Measurements from ENCODE around the gene NDOR1.

Gene NDOR1

GRCh38 chr9:137221095-137221505 is 15.6 kb downstream of the NDOR1 start:
- Histone ChIP-seq H3K36me3 (ENCODE audit: low read length) (no peaks in the 10 kb centered on the region), H3K79me2 (ENCODE audit: insufficient read depth, low read length) (no peaks in the 10 kb centered on the region), H3K27me3 (ENCODE audit: low read length) (no peaks in the 10 kb centered on the region), H3K27ac (ENCODE audit: low read depth, low read length) (no peak overlapping the region), H3K9ac (ENCODE audit: low read length) (no peak overlapping the region), H3K9me2 (replicated peaks; ENCODE audit: insufficient read depth, low read length) (no peaks in the 10 kb centered on the region), H4K20me1 (ENCODE audit: low read depth, low read length) (no peaks in the 10 kb centered on the region), H3K4me3 (ENCODE audit: insufficient read depth, low read length, poor library complexity, severe bottlenecking) (no peak overlapping the region), H3K9me3 (ENCODE audit: insufficient read depth, low read length) (no peaks in the 10 kb centered on the region), H3K4me2 (ENCODE audit: low read depth, low read length, poor library complexity, severe bottlenecking) (no peak overlapping the region), H2AFZ (ENCODE audit: low read depth, low read length, severe bottlenecking) (no peak overlapping the region), H3F3A (ENCODE audit: insufficient read depth) (no peaks in the 10 kb centered on the region)
- TF ChIP-seq EZH2phosphoT487 (conservative IDR thresholded peaks at IDR 0.05; ENCODE audit: low read length), result no peak
- TF ChIP-seq, protein P1, sequence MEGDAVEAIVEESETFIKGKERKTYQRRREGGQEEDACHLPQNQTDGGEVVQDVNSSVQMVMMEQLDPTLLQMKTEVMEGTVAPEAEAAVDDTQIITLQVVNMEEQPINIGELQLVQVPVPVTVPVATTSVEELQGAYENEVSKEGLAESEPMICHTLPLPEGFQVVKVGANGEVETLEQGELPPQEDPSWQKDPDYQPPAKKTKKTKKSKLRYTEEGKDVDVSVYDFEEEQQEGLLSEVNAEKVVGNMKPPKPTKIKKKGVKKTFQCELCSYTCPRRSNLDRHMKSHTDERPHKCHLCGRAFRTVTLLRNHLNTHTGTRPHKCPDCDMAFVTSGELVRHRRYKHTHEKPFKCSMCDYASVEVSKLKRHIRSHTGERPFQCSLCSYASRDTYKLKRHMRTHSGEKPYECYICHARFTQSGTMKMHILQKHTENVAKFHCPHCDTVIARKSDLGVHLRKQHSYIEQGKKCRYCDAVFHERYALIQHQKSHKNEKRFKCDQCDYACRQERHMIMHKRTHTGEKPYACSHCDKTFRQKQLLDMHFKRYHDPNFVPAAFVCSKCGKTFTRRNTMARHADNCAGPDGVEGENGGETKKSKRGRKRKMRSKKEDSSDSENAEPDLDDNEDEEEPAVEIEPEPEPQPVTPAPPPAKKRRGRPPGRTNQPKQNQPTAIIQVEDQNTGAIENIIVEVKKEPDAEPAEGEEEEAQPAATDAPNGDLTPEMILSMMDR (IDR thresholded peaks at IDR 0.05; ENCODE audit: insufficient read depth, low read length, poor library complexity, severe bottlenecking), result no peak

DNA sequence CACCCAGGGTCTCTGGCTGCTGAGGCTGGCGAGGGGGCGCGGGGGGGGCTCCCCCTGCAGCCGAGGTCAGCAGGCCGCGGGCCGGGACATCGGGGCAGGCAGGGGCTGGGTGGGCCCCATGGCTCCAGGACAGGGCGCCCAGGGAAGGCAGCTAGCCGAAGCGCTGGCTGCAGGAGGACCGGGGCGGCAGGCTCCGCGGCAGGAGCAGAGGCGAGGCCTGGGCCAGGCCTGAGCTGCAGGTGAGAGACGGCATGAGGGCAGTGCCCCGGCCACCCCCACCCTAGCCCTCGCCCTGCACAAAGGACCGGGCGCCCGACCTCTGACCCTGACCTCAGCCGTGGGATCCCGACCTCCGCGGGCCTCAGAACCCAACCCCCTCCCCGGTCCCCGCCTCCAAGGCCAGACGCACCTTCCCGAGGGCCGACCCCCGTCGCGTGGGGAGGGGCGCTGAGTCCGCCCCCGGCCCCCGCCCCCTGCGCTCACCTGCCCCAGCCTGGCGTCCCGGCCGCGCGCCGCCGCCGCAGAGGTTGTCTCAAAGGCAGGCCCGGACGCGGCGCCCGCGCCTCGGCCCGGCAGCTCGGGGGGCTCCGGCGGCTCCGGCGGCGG is 16.1 kb downstream of the NDOR1 start:
- peak overlapping the region; percentile 26 for H3K4me3 ChIP-seq (ENCODE audit: insufficient read depth, low read length, poor library complexity, severe bottlenecking)
- no peak overlapping the region for H3K9ac ChIP-seq (ENCODE audit: low read length)
- TF ChIP-seq, protein P1 (IDR thresholded peaks at IDR 0.05; ENCODE audit: insufficient read depth, low read length, poor library complexity, severe bottlenecking), result no peak
- H3F3A ChIP-seq (ENCODE audit: insufficient read depth), result no peaks in the 10 kb centered on the region
- H3K36me3 ChIP-seq (ENCODE audit: low read length), result no peaks in the 10 kb centered on the region
- H4K20me1 ChIP-seq (ENCODE audit: low read depth, low read length), result no peaks in the 10 kb centered on the region
- no peaks in the 10 kb centered on the region for H3K9me3 ChIP-seq (ENCODE audit: insufficient read depth, low read length)
- no peaks in the 10 kb centered on the region for H3K9me2 ChIP-seq (replicated peaks; ENCODE audit: insufficient read depth, low read length)
- H2AFZ ChIP-seq (ENCODE audit: low read depth, low read length, severe bottlenecking), result no peak overlapping the region
- H3K27me3 ChIP-seq (ENCODE audit: low read length), result no peaks in the 10 kb centered on the region
- H3K79me2 ChIP-seq (ENCODE audit: insufficient read depth, low read length), result no peaks in the 10 kb centered on the region
- H3K27ac ChIP-seq (ENCODE audit: low read depth, low read length), result no peak overlapping the region
- H3K4me2 ChIP-seq (ENCODE audit: low read depth, low read length, poor library complexity, severe bottlenecking), result peak overlapping the region; percentile 43

DNA sequence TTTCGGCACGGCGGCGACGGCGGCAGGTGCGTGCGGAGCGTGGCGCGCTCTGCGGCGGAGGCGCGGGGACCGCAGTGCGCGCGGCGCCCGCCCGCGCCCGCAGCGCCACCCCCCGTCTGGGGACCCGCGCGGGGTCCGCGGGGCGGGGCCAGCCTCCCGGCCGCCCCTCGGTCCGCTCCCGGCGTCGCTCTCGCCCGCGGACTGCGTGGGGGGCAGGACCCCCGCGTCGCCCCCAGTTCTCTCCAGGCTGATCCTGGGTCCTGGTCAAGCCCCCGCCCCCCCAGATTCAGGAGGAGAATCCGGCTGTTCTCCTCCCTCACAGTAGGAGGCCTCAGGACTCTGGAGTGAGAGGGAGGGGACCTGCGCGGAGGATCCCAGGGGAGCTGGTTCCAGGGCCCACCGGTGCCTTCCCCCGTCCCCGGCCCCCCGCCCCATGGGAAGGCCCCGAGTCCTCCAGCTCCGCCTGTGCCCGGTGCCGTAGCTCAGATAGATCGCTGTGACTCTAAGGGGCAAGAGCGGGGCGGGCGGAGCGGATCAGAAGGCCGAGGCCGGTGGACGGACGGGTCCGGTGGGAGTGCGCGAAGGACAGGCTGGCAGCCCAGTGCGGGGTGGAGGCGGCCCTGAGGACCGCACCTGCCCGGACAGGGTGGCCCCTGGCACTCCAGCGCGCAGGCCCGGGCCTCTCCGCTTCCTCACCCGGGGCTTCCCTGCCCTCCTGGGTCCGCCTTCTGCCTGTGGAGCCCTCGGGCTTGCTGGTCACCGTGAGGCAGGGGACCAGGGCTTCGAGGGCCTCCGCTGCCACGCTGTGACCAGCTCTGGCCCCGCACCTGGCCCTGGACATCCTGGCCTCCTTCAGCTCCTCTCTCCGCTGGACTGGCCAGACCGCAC is 16.9 kb downstream of the NDOR1 start, which contains the start of gene RNF208:
Gene RNF208 (minus strand): TSS at position 51 of the 888 bp plus-strand sequence. CDS start 1,028 bp downstream, outside the sequence.
- Histone ChIP-seq H2AFZ (ENCODE audit: low read depth, low read length, severe bottlenecking) (no peak within 1 kb of the TSS), H3K27me3 (ENCODE audit: low read length) (no peaks in the 10 kb centered on the region), H3K4me3 (ENCODE audit: insufficient read depth, low read length, poor library complexity, severe bottlenecking) (peak within 1 kb of the TSS; percentile 87), H3K4me2 (ENCODE audit: low read depth, low read length, poor library complexity, severe bottlenecking) (peak within 1 kb of the TSS; percentile 71), H4K20me1 (ENCODE audit: low read depth, low read length) (no peaks in the 10 kb centered on the region), H3F3A (ENCODE audit: insufficient read depth) (no peaks in the 10 kb centered on the region), H3K79me2 (ENCODE audit: insufficient read depth, low read length) (no peaks in the 10 kb centered on the region), H3K27ac (ENCODE audit: low read depth, low read length) (0 out of 2 replicates have a peak within 1 kb of the TSS, but pooled peaks have one; percentile 4), H3K9me2 (replicated peaks; ENCODE audit: insufficient read depth, low read length) (no peaks in the 10 kb centered on the region), H3K36me3 (ENCODE audit: low read length) (no peaks in the 10 kb centered on the region), H3K9ac (ENCODE audit: low read length) (peak within 1 kb of the TSS; percentile 97), H3K9me3 (ENCODE audit: insufficient read depth, low read length) (no peaks in the 10 kb centered on the region)
- no peak for TF ChIP-seq EZH2phosphoT487 (conservative IDR thresholded peaks at IDR 0.05; ENCODE audit: low read length)
- TF ChIP-seq, protein P1 (IDR thresholded peaks at IDR 0.05; ENCODE audit: insufficient read depth, low read length, poor library complexity, severe bottlenecking), result no peak

Measured in SU-DHL-6 (cell line).